HCT116 (cell line): Measurements from ENCODE around the gene PACRG. TPM values are rescaled to one million over a fixed set of nuclear protein-coding genes. Genes with fewer than 3 reads are reported as not detected.

Source experiments
- ATAC-seq: fragments of 200-7000 bp; cut with Tn5 transposase; 2 replicates; pipeline ENCODE4 v1.9.1; 2020; ENCODE audit warnings: mild to moderate bottlenecking, moderate library complexity
- BruUV-seq: library from RNA; stranded (reverse); fragments of 400-500 nt; replicated peaks from 2 replicates; lab custom pipeline; 2021; lab: Mats Ljungman, UMichigan
- CTCF ChIA-PET: fragments of 300-600 bp; sonication (Branson Sonifier 250); formaldehyde crosslinking; loops from one replicate; lab custom pipeline; 2021; ENCODE audit warnings: antibody characterized with exemption; lab: Charles Lee
- POLR2A ChIA-PET: fragments of 300-600, 350-600 bp; sonication (Branson Sonifier 250); formaldehyde crosslinking; loops from one replicate; lab custom pipeline; 2021; ENCODE audit warnings: antibody characterized with exemption; lab: Charles Lee
- RAD21 ChIA-PET, 2 experiments: fragments of 300-600 bp; sonication (Branson Sonifier 250); formaldehyde crosslinking; loops; one replicate each; lab custom pipeline; 2023; ENCODE audit warnings: low total read pairs in 2 of 2; ENCODE audit not compliant: uncharacterized antibody in 2 of 2, unreplicated experiment in 2 of 2, low non-redundant PET in 1 of 2; lab: Charles Lee
- DNase-seq: peaks from one replicate; pipeline ENCODE4 v3.0.0-alpha.2; 2010; ENCODE audit warnings: low read depth, low spot score
- H2AFZ ChIP-seq: fragments of 200-600 bp; shearing (Covaris generic), sonication (generic); 2 replicates; pipeline ENCODE4 v1.6.1; 2017; ENCODE audit warnings: low read depth, mixed run types, mixed read lengths, antibody characterized with exemption, low read length; ENCODE audit not compliant: poor library complexity, severe bottlenecking
- H3K27ac ChIP-seq: 2 replicates; pipeline ENCODE4 v1.5.1; 2012; ENCODE audit warnings: low read depth, low read length
- H3K27me3 ChIP-seq: fragments of 200-600 bp; sonication (generic); 2 replicates; pipeline ENCODE4 v1.6.1; 2016; ENCODE audit warnings: mixed run types, low read length, mixed read lengths; ENCODE audit not compliant: insufficient read depth
- H3K36me3 ChIP-seq, 2 experiments: fragments of 200-500 bp in 1 of 2; fragments of 200-600 bp in 1 of 2; sonication (Bioruptor generic) in 1 of 2; sonication (generic) in 1 of 2; 2 replicates each; pipeline versions ENCODE4 v1.5.1 to v1.6.1; 2014 to 2016; ENCODE audit warnings: low read length in 2 of 2, inconsistent platforms in 1 of 2, mixed read lengths in 1 of 2, mixed run types in 1 of 2; ENCODE audit not compliant: insufficient read depth in 2 of 2, control insufficient read depth in 1 of 2
- H3K4me1 ChIP-seq, 2 experiments: fragments of 200-600 bp in 1 of 2; sonication (generic) in 1 of 2; 2 replicates each; pipeline versions ENCODE4 v1.5.1 to v1.6.1; 2012 to 2017; ENCODE audit warnings: low read length in 2 of 2, inconsistent platforms in 1 of 2, mild to moderate bottlenecking in 1 of 2, mixed read lengths in 1 of 2, mixed run types in 1 of 2, moderate library complexity in 1 of 2; ENCODE audit not compliant: insufficient read depth in 2 of 2, control insufficient read depth in 1 of 2
- H3K4me2 ChIP-seq: fragments of 200-600 bp; sonication (generic); 2 replicates; pipeline ENCODE4 v1.6.1; 2017; ENCODE audit warnings: mixed run types, low read length, mixed read lengths
- H3K4me3 ChIP-seq, 2 experiments: fragments of 200-600 bp in 1 of 2; sonication (generic) in 1 of 2; replicated peaks in 1 of 2; 2 replicates each; pipeline ENCODE4 v1.5.1; 2011 to 2016; ENCODE audit warnings: low read length in 2 of 2, control low read depth in 1 of 2, low read depth in 1 of 2, mild to moderate bottlenecking in 1 of 2, mixed read lengths in 1 of 2, mixed run types in 1 of 2
- H3K79me2 ChIP-seq: fragments of 200-600 bp; sonication (generic); 2 replicates; pipeline ENCODE4 v1.6.1; 2017; ENCODE audit warnings: mild to moderate bottlenecking, mixed run types, low read length, moderate library complexity, mixed read lengths; ENCODE audit not compliant: insufficient read depth
- H3K9ac ChIP-seq: fragments of 200-600 bp; sonication (generic); 2 replicates; pipeline ENCODE4 v1.6.1; 2016; ENCODE audit warnings: low read length, mixed read lengths
- H3K9me2 ChIP-seq: fragments of 200-600 bp; sonication (generic), shearing (Covaris generic); 2 replicates; pipeline ENCODE4 v1.6.1; 2017; ENCODE audit warnings: mixed run types, mild to moderate bottlenecking, moderate library complexity; ENCODE audit not compliant: insufficient read depth
- H3K9me3 ChIP-seq, 2 experiments: fragments of 200-500 bp in 1 of 2; fragments of 200-600 bp in 1 of 2; sonication (Bioruptor generic) in 1 of 2; sonication (generic) in 1 of 2; 2 replicates each; pipeline ENCODE4 v1.6.1; 2014 to 2017; ENCODE audit warnings: low read length in 2 of 2, mixed read lengths in 2 of 2, inconsistent platforms in 1 of 2, low read depth in 1 of 2, mild to moderate bottlenecking in 1 of 2, mixed run types in 1 of 2, moderate library complexity in 1 of 2; ENCODE audit not compliant: control insufficient read depth in 1 of 2, insufficient read depth in 1 of 2
- H4K20me1 ChIP-seq: fragments of 200-600 bp; sonication (generic), shearing (Covaris generic); 2 replicates; pipeline ENCODE4 v1.6.1; 2017; ENCODE audit warnings: mixed run types, mild to moderate bottlenecking, moderate library complexity; ENCODE audit not compliant: insufficient read depth
- CBX3 ChIP-seq: IDR thresholded peaks from 2 replicates; pipeline ENCODE4 v1.6.1; 2012; ENCODE audit warnings: low read depth
- ELF1 ChIP-seq: IDR thresholded peaks from 2 replicates; pipeline ENCODE4 v1.6.1; 2012; ENCODE audit warnings: low read depth, borderline replicate concordance
- POLR2AphosphoS5 ChIP-seq: IDR thresholded peaks from 2 replicates; pipeline ENCODE4 v1.6.1; 2011; ENCODE audit warnings: mild to moderate bottlenecking, low read depth, low read length, moderate library complexity
- SP1 ChIP-seq: IDR thresholded peaks from 2 replicates; pipeline ENCODE4 v1.6.1; 2012; ENCODE audit warnings: low read depth
- TCF7L2 ChIP-seq: IDR thresholded peaks from 2 replicates; pipeline ENCODE4 v1.7.0; 2011; ENCODE audit warnings: borderline replicate concordance, inconsistent platforms; ENCODE audit not compliant: insufficient read depth, insufficient read length; ENCODE audit errors: extremely low read depth
- YY1 ChIP-seq: IDR thresholded peaks from 2 replicates; pipeline ENCODE4 v1.6.1; 2011; ENCODE audit warnings: low read length, low read depth, moderate library complexity, mild to moderate bottlenecking; ENCODE audit not compliant: insufficient replicate concordance; ENCODE audit errors: extremely low read depth
- ZFX ChIP-seq: fragments of 450-650 bp; IDR thresholded peaks from 2 replicates; pipeline ENCODE4 v1.6.1; 2017
- intact Hi-C: fragments of 100-400 bp; cut with micrococcal nuclease; formaldehyde crosslinking; loops from 2 replicates; pipeline ENCODE4 v1.10.0; 2022
- total RNA-seq: library from RNA; stranded (reverse); gene quantifications from one replicate; pipeline ENCODE4 v1.2.1, GENCODE V29; 2021; ENCODE audit not compliant: unreplicated experiment
- TF ChIP-seq, protein P1 (sequence below): IDR thresholded peaks from 2 replicates; pipeline ENCODE4 v1.6.1; 2012
- TF ChIP-seq, protein P2 (sequence below): IDR thresholded peaks from 2 replicates; pipeline ENCODE4 v1.6.1; 2012; ENCODE audit warnings: low read depth

PACRG gene
- total RNA-seq, 1 experiment from 2014 or later = 0.71 TPM

DNA sequence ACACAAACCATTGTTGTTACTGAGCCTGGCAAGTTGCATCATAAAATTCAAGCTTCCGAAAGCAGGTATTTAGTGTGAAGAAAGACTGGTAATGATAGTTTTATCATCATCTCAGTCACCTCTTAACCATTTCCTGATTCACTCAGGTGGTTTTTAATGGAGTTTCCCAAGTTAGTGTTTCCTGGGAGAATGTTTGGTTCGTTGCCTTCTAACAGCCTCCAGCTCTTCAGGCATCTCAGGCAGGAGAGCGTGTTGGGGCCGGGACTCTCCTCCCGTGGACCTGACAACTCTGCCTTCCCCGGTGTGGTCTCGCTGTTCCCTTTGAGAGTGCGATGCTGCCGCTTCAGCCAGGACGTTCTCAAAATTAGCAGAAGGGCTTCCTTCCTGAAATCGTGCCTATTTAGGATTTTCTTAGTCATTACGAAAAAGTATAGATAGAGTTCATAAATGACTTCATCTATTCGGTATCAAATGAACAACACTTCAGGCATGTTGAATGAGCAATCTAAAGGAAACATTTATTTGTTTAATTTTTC, 581.8 kb downstream of the PACRG start:
- no peaks in the 10 kb centered on the region for H3K9me2 ChIP-seq
- ChIA-PET CTCF (no interaction called here), POLR2A (no interaction called here), RAD21 (no interaction called here)
- H4K20me1 ChIP-seq = no peaks in the 10 kb centered on the region
- no peaks in the 10 kb centered on the region for H3K79me2 ChIP-seq
- peaks cover 0 to 3% of the 10 kb centered on the region in 2 experiments; a peak in 1 of 4 replicates for H3K9me3 ChIP-seq
- DNase-seq = no peak
- H3K4me3 ChIP-seq = no peak overlapping the region
- H3K27me3 ChIP-seq = no peaks in the 10 kb centered on the region
- no TSS peak for BruUV-seq
- no peaks in the 10 kb centered on the region for H3K36me3 ChIP-seq
- intact Hi-C loops = no loop called here
- H3K4me2 ChIP-seq = no peak overlapping the region
- no peak overlapping the region for H3K9ac ChIP-seq
- no peak overlapping the region for H2AFZ ChIP-seq
- TF ChIP-seq TCF7L2 = no peak
- TF ChIP-seq, protein P1, sequence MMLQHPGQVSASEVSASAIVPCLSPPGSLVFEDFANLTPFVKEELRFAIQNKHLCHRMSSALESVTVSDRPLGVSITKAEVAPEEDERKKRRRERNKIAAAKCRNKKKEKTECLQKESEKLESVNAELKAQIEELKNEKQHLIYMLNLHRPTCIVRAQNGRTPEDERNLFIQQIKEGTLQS = no peak
- no peak for TF ChIP-seq CBX3
- TF ChIP-seq, protein P2, sequence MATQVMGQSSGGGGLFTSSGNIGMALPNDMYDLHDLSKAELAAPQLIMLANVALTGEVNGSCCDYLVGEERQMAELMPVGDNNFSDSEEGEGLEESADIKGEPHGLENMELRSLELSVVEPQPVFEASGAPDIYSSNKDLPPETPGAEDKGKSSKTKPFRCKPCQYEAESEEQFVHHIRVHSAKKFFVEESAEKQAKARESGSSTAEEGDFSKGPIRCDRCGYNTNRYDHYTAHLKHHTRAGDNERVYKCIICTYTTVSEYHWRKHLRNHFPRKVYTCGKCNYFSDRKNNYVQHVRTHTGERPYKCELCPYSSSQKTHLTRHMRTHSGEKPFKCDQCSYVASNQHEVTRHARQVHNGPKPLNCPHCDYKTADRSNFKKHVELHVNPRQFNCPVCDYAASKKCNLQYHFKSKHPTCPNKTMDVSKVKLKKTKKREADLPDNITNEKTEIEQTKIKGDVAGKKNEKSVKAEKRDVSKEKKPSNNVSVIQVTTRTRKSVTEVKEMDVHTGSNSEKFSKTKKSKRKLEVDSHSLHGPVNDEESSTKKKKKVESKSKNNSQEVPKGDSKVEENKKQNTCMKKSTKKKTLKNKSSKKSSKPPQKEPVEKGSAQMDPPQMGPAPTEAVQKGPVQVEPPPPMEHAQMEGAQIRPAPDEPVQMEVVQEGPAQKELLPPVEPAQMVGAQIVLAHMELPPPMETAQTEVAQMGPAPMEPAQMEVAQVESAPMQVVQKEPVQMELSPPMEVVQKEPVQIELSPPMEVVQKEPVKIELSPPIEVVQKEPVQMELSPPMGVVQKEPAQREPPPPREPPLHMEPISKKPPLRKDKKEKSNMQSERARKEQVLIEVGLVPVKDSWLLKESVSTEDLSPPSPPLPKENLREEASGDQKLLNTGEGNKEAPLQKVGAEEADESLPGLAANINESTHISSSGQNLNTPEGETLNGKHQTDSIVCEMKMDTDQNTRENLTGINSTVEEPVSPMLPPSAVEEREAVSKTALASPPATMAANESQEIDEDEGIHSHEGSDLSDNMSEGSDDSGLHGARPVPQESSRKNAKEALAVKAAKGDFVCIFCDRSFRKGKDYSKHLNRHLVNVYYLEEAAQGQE = no peak
- no peak for TF ChIP-seq YY1
- TF ChIP-seq POLR2AphosphoS5 = no peak
- no peak for TF ChIP-seq ZFX
- no peak for TF ChIP-seq ELF1
- TF ChIP-seq SP1 = no peak
- no peak overlapping the region for H3K27ac ChIP-seq
- H3K4me1 ChIP-seq = peaks cover 0 to 12% of the 10 kb centered on the region in 2 experiments; a peak in 2 of 4 replicates
- ATAC-seq = no peak
